ENCODE measurements around the gene NAXE. TPM values are rescaled to one million over a fixed set of nuclear protein-coding genes. Genes with fewer than 3 reads are reported as not detected.

The NAXE gene
- total RNA-seq, 1 experiment from 2014 or later = 143 TPM

DNA sequence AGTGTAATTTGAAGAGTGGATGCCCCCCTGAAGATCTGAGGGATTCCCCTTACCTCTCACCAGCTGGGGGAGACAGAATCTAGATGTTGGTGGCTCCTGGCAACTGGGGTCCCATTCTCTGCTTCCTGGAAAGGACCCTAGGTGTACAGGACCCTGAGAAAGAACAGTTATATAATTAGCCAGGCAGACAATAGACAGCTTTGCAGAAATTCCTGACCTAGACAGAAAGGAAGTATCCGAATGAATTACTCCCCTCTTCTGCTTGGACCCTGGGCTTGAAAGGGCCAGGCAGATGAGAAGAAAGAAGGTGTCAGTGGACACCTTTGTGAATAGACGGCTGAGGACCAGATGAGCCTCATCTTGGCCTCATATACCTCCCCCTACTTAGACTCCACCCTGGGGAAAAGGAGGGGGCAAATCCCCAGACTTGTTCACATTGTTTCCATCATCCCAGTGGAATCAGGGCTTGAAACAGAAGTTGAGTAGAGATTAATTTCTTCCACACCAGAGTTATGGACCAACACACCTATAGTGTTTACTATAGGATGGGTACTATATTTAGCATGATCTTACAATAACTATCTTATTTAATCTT is 17.4 kb upstream of the NAXE start:
- H3K27me3 Mint-ChIP-seq (ENCODE audit: unreplicated experiment) = peaks cover 22% of the 10 kb centered on the region
- intact Hi-C loops (cut with micrococcal nuclease; ENCODE audit: unreplicated experiment) = loop anchor here (5.0 kb wide), 2 partner anchors 72 to 102 kb away; partner anchors contain the start of gene MEF2D
- peaks cover 30% of the 10 kb centered on the region for H3K36me3 Mint-ChIP-seq (ENCODE audit: insufficient read depth, unreplicated experiment)
- BruUV-seq (replicated peaks) = no TSS peak
- no peaks in the 10 kb centered on the region for H3K9me3 Mint-ChIP-seq (ENCODE audit: low read depth, unreplicated experiment)
- CTCF ChIA-PET = interaction anchor here (0.7 kb wide), 1 partner anchor 13 kb away, joined by 3 read pairs; no protein-coding TSS in a partner anchor
- no peak overlapping the region for H3K27ac Mint-ChIP-seq (ENCODE audit: unreplicated experiment)
- TF ChIP-seq, protein P1, sequence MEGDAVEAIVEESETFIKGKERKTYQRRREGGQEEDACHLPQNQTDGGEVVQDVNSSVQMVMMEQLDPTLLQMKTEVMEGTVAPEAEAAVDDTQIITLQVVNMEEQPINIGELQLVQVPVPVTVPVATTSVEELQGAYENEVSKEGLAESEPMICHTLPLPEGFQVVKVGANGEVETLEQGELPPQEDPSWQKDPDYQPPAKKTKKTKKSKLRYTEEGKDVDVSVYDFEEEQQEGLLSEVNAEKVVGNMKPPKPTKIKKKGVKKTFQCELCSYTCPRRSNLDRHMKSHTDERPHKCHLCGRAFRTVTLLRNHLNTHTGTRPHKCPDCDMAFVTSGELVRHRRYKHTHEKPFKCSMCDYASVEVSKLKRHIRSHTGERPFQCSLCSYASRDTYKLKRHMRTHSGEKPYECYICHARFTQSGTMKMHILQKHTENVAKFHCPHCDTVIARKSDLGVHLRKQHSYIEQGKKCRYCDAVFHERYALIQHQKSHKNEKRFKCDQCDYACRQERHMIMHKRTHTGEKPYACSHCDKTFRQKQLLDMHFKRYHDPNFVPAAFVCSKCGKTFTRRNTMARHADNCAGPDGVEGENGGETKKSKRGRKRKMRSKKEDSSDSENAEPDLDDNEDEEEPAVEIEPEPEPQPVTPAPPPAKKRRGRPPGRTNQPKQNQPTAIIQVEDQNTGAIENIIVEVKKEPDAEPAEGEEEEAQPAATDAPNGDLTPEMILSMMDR (IDR thresholded peaks at IDR 0.05; ENCODE audit: unreplicated experiment) = no peak
- no peak overlapping the region for H3K4me3 Mint-ChIP-seq (ENCODE audit: low read depth, unreplicated experiment)
- peaks cover 38% of the 10 kb centered on the region for H3K4me1 Mint-ChIP-seq (ENCODE audit: low read depth, unreplicated experiment)
- DNase-seq = no peak

DNA sequence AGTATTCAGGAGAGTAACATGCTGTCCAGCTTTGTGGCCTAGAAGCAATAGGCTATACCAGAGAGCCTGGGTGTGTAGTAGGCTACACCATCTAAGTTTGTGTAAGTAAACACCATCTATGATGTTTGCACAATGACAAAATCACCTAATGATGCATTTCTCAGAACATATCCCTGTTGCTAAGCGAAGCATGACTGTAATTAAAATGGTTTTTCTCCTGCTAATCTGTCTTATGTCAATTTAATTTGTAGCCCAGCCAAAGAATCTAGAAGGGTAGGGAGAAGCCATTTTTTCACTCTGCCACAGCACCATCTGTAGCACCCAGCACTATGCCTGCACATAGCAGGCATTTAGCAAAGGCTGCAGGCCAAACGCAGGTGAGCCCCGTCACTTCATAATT is 14.0 kb upstream of the NAXE start:
- BruUV-seq (replicated peaks) = no TSS peak
- no peak for DNase-seq
- no peak overlapping the region for H3K4me3 Mint-ChIP-seq (ENCODE audit: low read depth, unreplicated experiment)
- H3K36me3 Mint-ChIP-seq (ENCODE audit: insufficient read depth, unreplicated experiment) = peaks cover 5% of the 10 kb centered on the region
- H3K4me1 Mint-ChIP-seq (ENCODE audit: low read depth, unreplicated experiment) = peaks cover 7% of the 10 kb centered on the region
- CTCF ChIA-PET = interaction anchor here (1.0 kb wide), 2 partner anchors 22 to 192 kb away, joined by 3 read pairs; no protein-coding TSS in a partner anchor
- no peaks in the 10 kb centered on the region for H3K9me3 Mint-ChIP-seq (ENCODE audit: low read depth, unreplicated experiment)
- TF ChIP-seq, protein P1 (IDR thresholded peaks at IDR 0.05; ENCODE audit: unreplicated experiment) = no peak
- no peak overlapping the region for H3K27ac Mint-ChIP-seq (ENCODE audit: unreplicated experiment)
- intact Hi-C loops (cut with micrococcal nuclease; ENCODE audit: unreplicated experiment) = no loop called here
- peaks cover 22% of the 10 kb centered on the region for H3K27me3 Mint-ChIP-seq (ENCODE audit: unreplicated experiment)

- CTCF ChIA-PET = interaction anchor here (1.0 kb wide), 1 partner anchor 23 kb away, joined by 3 read pairs; no protein-coding TSS in a partner anchor
- Mint-ChIP-seq H3K27me3 (ENCODE audit: unreplicated experiment) (peaks cover 18% of the 10 kb centered on the region), H3K36me3 (ENCODE audit: insufficient read depth, unreplicated experiment) (no peaks in the 10 kb centered on the region), H3K9me3 (ENCODE audit: low read depth, unreplicated experiment) (no peaks in the 10 kb centered on the region), H3K4me3 (ENCODE audit: low read depth, unreplicated experiment) (no peak overlapping the region), H3K4me1 (ENCODE audit: low read depth, unreplicated experiment) (peaks cover 2% of the 10 kb centered on the region), H3K27ac (ENCODE audit: unreplicated experiment) (no peak overlapping the region)
- intact Hi-C loops (cut with micrococcal nuclease; ENCODE audit: unreplicated experiment) = no loop called here
- TF ChIP-seq, protein P1 (IDR thresholded peaks at IDR 0.05; ENCODE audit: unreplicated experiment) = no peak
- no TSS peak for BruUV-seq (replicated peaks)
- no peak for DNase-seq
Measured at GRCh38 chr1:156578055-156578454, 13.5 kb upstream of the NAXE start.

DNA sequence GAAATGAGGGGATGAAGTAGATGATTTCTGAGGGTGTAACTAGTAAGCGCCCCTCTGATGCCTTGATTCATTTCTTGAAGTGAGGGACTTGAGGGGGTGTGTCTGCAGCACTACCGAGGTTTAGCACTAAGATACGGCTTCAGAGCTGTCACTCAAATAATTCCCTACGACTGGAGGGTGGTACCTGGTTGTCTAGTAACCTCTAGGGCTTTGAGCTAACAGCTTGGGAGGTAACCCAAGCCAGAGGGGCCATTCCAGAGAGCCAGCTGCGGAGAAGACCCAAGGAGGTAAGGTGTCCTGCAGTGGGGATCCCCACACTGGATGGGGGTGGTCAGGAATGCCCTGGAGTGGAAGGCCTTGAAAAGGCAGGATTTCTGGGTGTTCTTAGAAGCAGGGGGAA is 12.1 kb upstream of the NAXE start, which contains the start of gene TTC24:
Gene TTC24 (plus strand): TSS at position 252 of the 400 bp plus-strand sequence. CDS start 1,642 bp downstream, outside the sequence.
- H3K36me3 Mint-ChIP-seq (ENCODE audit: insufficient read depth, unreplicated experiment) = no peaks in the 10 kb centered on the region

More for the DNA sequence above, 12.1 kb upstream of the NAXE start, which contains the start of gene TTC24:
- Mint-ChIP-seq H3K27me3 (ENCODE audit: unreplicated experiment) (peaks cover 13% of the 10 kb centered on the region), H3K27ac (ENCODE audit: unreplicated experiment) (no peak within 1 kb of the TSS), H3K4me3 (ENCODE audit: low read depth, unreplicated experiment) (no peak within 1 kb of the TSS), H3K4me1 (ENCODE audit: low read depth, unreplicated experiment) (no peaks in the 10 kb centered on the region), H3K9me3 (ENCODE audit: low read depth, unreplicated experiment) (no peaks in the 10 kb centered on the region)
- TF ChIP-seq, protein P1 (IDR thresholded peaks at IDR 0.05; ENCODE audit: unreplicated experiment) = no peak
- no peak for DNase-seq
- BruUV-seq (replicated peaks) = no TSS peak
- CTCF ChIA-PET = interaction anchor here (0.6 kb wide), 1 partner anchor 48 kb away, joined by 4 read pairs; no protein-coding TSS in a partner anchor
- intact Hi-C loops (cut with micrococcal nuclease; ENCODE audit: unreplicated experiment) = no loop called here

Measured in Calu3 (cell line).